NAMALWA (cell line): ENCODE measurements around the gene TRIM16.
"Not testable (repeated sequence)": the region's sequence is repeated elsewhere in the genome, so short reads cannot be mapped to it uniquely, and the experiment has no call there.

Experiments
- DNase-seq: peaks from one replicate; pipeline ENCODE4 v3.0.0-alpha.2; 2015; ENCODE audit warnings: low spot score

TRIM16 gene

DNA sequence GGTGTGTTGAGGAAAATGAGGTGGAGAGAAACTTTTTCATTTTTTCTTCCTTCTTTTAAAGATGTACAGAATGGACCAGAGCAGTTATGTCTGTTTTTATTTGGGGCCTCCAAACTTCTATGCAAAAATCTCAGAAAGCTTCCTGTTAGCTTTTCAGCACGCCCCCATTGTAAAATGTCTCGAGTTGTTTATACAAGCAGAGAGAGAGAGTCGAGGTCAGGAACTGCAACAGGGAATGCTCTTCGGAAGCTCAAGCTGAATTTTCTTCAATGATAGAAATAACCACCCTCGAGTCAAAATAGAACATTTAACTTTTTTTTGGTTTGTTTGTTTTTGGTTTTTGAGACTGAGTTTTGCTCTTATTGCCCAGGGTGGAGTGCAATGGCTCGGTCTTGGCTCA lies 68.3 kb downstream of the TRIM16 start:
- DNase-seq, result not testable (repeated sequence)

DNA sequence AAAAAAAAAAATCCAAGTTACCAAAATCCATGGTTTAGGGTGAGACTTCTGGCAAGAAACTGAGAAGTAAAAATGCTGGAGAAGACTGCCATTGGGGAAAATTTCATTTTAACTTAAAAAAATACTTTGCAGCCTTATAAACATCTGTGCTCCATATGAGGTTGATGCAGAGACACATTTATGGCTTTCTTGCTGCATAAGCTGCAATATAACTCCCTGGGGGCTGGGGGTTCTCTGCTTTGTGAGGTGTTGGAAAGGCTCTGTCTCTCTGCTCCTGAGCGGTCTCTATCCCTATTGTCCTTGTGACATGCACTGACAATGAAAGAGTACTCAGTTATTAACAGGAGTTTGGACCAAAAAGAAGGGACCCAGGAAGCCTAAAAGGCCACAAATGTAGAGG lies 71.0 kb downstream of the TRIM16 start:
- not testable (repeated sequence) for DNase-seq

DNA sequence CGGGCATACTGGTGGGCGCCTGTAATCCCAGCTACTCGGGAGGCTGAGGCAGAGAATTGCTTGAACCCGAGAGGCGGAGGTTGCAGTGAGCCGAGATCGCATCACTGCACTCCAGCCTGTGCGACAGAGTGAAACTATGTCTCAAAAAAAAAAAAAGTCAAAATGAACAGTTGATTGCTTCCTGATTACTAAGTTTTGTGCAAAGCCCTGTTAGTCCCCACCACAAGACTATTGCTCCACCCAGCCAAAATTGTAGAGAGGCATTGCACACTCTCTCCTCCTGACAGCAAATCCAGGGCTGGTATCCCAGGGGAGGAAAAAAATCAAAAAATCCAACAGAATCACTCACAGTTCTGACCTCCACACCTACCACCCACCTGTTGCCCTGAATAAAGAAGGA lies 91.2 kb downstream of the TRIM16 start:
- DNase-seq, result not testable (repeated sequence)

DNA sequence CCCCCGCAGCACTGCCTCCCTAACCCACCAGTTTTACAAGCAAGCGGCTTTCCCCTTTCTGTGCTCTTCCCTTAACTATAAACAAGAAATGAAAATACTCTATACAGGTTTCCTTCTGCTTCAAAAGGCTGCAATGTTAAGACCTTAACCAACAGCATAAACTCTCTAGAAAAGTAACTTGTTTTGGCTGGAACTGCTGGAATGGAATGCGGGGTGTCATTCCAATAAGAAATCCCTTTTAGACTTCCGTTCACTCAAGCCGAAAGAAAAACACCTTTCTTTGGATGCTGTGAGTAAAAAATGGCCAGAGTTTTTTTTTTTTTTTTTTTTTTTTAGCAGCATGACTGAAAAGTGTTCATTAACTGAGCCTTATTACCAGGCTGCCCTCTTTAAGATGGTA lies 92.1 kb downstream of the TRIM16 start:
- DNase-seq, result not testable (repeated sequence)

DNA sequence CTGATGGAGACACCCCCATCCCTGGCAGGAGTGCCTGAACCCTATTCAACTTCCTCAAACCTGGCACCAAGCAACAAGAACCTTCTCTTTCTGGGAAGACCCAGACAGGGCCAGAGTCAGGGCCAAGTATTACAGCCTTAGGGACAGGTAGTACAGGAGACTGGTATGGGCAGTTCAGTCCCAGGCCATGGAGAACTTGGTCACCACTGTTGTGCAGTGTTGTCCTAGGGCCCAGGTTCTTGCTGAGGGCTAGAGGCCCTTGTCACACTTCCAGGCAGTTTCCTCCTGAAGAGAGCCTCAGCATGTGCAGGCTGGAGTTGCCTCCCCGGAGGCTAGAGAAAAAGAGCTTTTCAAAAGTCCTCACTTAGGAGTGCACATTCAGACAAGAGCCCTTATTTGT lies 93.3 kb downstream of the TRIM16 start:
- DNase-seq, result not testable (repeated sequence)

DNA sequence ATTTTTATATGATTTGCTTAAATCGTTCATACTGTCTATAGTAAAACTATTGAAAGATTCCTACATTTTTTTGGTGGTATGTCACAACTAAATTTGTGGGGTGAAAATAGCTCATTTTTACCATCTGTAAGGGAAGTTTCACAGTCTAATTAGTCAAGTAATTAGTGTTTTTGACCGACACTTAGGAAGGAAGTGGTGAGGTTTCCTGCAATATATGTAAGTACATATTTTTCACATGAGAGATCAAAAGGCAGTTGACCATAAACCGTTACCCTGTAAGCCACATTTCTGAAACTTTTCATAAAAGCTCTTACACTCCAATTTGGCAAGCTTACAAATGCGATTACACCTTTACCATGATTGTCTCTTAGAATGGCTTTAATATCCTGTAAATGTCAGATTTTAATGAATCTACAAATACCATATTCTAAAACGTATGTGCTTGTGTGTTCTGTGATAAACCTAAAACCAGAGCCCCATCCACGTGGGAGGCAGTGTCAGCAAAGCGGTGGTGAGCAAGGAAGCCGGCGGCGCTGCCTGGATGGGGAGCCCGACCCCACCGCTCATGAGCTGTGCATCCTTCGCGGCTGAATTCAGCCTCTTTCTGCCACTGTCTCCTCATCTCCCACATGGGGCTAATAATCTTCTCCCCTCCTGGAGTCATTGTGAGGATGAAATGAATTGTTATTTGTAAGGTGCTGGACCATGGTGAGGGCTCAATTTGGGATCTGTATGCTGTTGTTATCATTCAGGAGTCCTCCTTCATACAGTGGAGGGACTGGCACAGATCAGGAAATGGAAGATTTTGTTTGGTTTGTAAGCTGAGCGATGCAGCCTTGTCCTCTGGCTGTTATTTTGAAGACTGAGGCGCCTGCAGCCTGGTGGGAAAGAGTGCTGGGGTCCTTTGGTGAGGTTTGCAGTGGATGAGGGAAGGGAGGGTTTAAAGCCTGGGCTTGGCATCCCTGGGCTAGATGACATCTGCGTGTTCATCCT lies 94.3 kb downstream of the TRIM16 start:
- DNase-seq, result peak; percentile 5

DNA sequence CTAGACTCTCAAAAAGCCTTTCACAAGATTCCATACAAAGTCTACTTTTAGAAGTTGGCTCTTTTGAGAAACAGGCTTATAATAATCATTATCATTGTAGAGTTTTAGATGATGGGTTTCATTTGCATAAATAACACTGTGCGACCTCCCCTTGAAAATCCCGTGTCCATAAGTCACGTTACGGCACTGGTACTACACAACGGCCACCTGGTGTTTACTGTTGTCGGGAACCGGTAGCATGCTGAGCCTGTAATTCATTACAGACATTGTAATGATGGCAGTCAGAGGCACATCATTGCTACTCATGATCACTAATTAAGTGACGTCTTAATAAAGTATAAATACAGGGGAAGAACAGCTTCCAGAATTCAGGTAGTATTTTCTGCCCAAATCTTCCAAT lies 96.1 kb downstream of the TRIM16 start:
- DNase-seq, result peak; percentile 65

DNA sequence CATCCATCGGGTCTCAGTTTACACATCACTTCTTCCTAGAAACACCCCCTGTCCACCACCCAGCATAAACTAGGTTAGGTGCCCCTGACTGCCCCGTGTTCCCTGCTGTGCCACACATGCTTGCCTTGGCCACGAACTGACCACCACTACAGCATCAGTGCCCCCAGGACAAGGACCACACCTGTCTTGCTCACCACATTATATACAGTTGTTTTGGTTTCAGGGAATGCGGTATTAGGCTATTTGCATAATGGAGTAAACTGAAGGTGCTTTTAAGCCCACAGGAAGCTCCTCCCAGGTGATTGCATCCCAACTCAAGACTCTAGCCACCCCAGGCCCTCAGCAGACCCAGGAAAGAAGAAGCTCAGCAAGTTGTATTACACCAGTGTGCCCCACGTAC lies 100.8 kb downstream of the TRIM16 start:
- not testable (repeated sequence) for DNase-seq

DNA sequence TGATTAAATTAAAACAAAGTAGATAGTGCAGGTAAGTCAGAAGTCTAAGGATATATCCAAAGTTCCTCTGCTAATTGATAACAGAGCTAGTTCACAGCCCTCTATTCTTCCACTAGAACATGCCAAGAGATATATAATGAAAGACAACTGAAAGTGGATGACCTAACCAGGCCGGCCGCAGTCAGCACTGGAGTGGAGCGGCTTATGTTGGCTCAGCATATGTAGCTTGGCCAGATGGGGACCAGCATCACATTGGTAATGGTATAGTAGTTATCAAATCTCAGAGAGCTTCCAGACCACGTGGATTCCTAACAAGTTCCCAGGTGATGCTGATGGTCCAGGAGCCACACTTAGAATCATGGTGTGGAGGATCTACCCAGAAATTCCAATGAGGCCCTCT lies 102.6 kb downstream of the TRIM16 start:
- not testable (repeated sequence) for DNase-seq
